C1 segment of cervical spinal cord (tissue), 14 donors: ENCODE measurements around the gene DNAAF2.
A peak's percentile ranks its signal among the peaks of the same experiment; 100 is the strongest.
"Not testable (repeated sequence)": the region's sequence is repeated elsewhere in the genome, so short reads cannot be mapped to it uniquely, and the experiment has no call there.

ENCODE experiments used
- DNase-seq, 14 donors: peaks; one replicate each; lab custom pipeline; 2025; lab: John Stamatoyannopoulos, UW

Gene DNAAF2

DNA sequence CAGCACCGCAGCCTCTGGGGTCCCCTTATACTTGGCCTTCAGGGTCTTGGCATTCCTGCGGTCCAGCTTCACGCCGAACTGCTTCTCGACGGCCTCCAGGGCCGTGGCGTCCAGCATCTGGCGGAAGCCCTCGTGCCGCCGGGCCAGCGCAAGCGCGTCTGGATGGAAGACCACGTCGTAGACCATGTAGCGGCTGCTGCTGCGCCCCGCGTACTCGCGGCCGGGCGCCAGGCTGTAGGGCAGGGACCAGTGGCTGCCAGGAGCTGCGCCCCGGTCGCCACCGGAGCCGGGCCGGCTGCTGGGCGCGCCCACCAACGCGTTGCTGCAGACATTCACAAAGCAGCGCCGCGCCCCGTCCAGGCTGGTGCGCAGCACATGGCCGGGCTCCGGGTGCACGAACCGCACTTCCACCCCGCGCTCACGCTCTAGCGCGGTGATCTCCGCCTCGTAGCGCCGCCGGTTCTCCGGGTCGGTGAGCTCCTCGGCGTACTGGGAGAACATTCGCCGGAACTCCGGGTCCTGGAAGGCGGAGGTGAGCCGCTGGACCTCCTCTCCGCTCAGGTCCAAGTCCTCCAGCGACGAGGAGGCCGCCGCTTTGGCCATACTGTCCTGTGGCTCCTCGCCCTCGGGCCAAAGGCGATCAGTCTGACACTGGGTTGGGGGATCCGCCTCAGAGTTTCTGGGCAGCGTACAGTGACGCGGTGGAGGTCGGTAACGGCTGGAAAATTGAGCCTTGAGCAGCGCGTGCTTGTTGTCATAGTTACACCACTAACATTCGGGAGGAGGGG, at the start of gene DNAAF2:
DNAAF2 (minus strand) TSS at position 698 of the 788 bp plus-strand sequence; CDS start at position 603, 95 bp downstream.
- DNase-seq = peak in 11 of 14 donors; percentile 25 to 77 (median 60)

DNA sequence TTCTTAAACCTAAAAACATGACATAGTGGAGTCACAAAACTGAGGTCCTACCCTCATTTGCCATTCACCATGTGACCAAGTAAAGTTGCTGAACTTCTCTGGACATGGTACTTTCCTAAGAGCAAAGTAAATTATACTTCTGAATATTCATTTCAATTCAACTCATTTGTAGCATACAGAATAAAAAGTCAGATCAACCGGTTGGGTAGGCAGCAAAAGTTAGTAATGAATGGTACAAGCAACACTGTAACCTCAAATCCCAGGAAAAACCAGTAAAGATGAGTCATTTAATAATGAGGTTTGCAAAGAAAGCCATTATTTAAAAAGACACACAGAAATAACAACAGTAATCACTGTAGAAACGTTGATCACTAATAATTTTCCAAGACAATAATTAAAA, 44.2 kb upstream of the DNAAF2 start:
- no peak for DNase-seq

DNA sequence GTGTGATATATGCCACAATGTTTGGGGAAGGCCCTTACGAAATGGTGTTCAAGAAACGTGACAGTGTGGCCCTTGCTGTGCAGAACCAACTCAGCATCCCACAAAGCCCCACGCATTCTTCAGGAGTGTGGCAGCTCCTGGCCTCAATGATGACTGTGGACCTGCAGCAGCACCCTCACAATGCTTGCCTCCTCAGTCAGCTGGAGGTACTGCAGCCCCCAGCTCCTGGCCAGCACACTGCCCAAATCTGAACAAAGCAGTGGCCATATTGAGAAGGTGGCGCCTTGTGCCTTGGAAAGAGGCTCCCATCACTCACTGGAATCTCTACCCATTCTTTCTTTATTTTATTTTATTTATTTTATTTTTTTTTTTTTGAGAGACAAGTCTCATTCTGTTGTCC, 42.6 kb upstream of the DNAAF2 start:
- DNase-seq = no peak

DNA sequence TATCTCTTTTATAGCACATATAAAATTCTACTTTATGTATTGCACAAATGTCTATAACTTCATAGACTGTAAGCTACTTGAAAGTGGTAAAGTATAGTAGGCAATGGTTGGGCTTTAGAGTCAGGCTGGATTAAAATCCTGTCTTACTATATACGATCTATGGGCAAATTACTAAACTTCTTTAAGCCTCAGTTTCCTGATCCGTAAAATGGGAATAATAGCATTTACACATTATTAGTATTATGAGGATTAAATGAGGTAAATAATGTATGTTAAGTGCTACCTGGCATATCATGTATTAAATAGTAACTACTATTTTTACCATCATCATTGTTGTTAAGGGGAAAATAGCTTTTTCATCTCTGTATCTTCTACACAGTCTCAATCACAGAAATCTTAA, 38.5 kb upstream of the DNAAF2 start:
- no peak for DNase-seq

GRCh38 chr14:49670475-49670874, 35.4 kb upstream of the DNAAF2 start:
- no peak for DNase-seq

- DNase-seq = no peak
Measured at GRCh38 chr14:49659526-49660455, 24.7 kb upstream of the DNAAF2 start.

DNA sequence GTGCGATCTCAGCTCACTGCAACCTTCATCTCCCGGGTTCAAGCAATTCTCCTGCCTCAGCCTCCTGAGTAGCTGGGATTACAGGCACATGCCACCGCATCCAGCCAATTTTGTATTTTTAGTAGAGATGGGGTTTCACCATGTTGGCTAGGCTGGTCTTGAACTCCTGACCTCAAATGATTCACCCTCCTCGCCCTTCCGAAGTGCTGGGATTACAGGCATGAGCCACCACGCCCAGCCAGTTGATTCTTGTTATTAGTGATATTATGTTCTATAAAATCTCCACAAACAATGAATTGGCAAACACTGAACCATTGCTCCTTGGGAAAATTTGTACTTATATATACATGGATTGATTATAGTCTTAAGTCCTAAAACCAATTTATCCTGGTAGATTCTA, 22.5 kb upstream of the DNAAF2 start:
- not testable (repeated sequence) for DNase-seq

- no peak for DNase-seq
Measured at GRCh38 chr14:49654511-49654910, 19.5 kb upstream of the DNAAF2 start.

DNA sequence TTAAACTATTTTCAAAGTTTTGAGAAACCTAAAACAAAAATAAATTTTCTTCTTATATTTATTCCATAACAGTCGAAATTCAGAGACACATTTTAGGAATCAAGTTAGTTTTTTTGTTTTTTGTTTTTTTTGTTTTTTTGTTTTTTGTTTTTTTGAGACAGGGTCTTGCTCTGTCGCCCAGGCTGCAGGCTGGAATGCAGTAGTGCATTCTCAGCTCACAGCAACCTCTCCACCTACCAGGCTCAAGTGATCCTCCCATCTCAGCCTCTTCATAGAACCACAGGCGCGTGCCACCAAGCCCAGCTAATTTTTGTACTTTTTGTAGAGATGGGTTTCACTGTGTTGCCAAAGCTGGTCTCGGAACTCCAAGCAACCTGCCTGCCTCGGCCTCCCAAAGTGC, 18.5 kb upstream of the DNAAF2 start:
- no peak for DNase-seq

GRCh38 chr14:49642163-49642562, 7.1 kb upstream of the DNAAF2 start:
- DNase-seq = no peak

DNA sequence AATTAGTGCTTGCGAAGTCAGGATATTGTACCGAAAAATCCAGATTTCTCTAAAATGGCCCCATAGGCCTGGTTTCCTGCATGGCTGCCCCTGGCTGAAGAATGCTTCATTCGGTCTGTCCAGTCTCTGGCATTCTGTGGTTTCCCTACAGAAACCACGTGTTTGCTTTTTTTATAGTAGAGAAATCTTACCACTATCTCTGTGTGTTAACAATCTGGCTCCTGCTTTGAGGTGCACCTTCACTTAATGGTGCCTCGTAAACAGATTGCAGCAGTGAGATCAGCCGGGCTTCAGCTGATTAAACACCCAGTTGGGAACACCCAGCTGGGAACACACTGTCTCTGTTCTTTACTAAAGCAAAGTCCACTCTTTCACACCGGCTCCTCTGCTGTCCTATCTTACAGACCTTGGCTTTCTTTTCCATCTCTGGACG, 6.7 kb upstream of the DNAAF2 start:
- peak in 2 of 14 donors; percentile 3 to 35 for DNase-seq

GRCh38 chr14:49640540-49641417, 5.7 kb upstream of the DNAAF2 start:
- DNase-seq = no peak

- DNase-seq = no peak
Measured at GRCh38 chr14:49637534-49638078, 2.6 kb upstream of the DNAAF2 start.

DNA sequence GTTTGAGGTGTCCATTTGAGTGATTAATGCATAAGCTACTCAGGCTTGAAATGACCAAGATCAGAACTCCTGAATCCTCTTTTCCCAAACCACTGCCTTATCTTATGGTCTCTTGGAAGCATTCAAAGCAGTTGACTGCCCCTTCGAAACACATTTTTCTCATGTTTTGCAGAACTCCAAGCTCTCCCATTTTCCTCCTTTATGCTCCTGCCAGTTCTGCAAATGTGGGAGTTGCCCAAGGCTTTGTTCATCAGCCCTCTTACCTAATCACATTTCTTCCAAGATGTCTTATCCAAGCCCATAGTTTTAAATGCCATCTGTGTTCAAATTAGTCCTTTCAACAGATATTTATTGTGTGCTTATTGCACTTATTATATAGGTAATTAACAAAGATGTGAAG, 1.8 kb upstream of the DNAAF2 start:
- DNase-seq = no peak

GRCh38 chr14:49633640-49634546, 1.2 kb downstream of the DNAAF2 start:
- peak; percentile 38 to 96 (median 89) for DNase-seq

- no peak for DNase-seq
Measured at GRCh38 chr14:49623941-49624839, 10.9 kb downstream of the DNAAF2 start.

GRCh38 chr14:49623387-49623786, 11.7 kb downstream of the DNAAF2 start:
- no peak for DNase-seq

- peak in 1 of 14 donors; percentile 10 for DNase-seq
Measured at GRCh38 chr14:49622022-49622607, 12.9 kb downstream of the DNAAF2 start.
